ENCODE measurements around the gene PIAS2.
"Not testable (repeated sequence)": the region's sequence is repeated elsewhere in the genome, so short reads cannot be mapped to it uniquely, and the experiment has no call there.

PIAS2 gene

GRCh38 chr18:46917108-46917802 lies at the start of gene PIAS2, which contains the start of gene KATNAL2:
Gene PIAS2 (minus strand): TSS chr18:46917507. CDS start chr18:46917345, 162 bp downstream.
Gene KATNAL2 (plus strand): TSS chr18:46917602. CDS start chr18:46946873, 29,271 bp downstream.
- DNase-seq (ENCODE audit: low spot score): peak; percentile 56
- peaks cover 16% of the 10 kb centered on the region for H3K4me1 ChIP-seq (ENCODE audit: insufficient read depth, poor library complexity, severe bottlenecking)

GRCh38 chr18:46966266-46966665 lies 49.0 kb upstream of the PIAS2 start:
- H3K36me3 ChIP-seq (ENCODE audit: low read depth); H3K4me3 ChIP-seq (ENCODE audit: severe bottlenecking); DNase-seq (ENCODE audit: low spot score); ATAC-seq (ENCODE audit: low read depth); H3K4me1 ChIP-seq (ENCODE audit: insufficient read depth, poor library complexity, severe bottlenecking); H3K9me3 ChIP-seq (ENCODE audit: severe bottlenecking); H3K27me3 ChIP-seq (ENCODE audit: insufficient read depth, poor library complexity, severe bottlenecking); H3K27ac ChIP-seq (ENCODE audit: poor library complexity, severe bottlenecking): not testable (repeated sequence)

More at GRCh38 chr18:46917108-46917802, at the start of gene PIAS2, which contains the start of gene KATNAL2:
- no peak for TF ChIP-seq CTCF (IDR thresholded peaks at IDR 0.05; ENCODE audit: poor library complexity, severe bottlenecking)
- H3K27ac ChIP-seq (ENCODE audit: poor library complexity, severe bottlenecking): peak within 1 kb of the TSS; percentile 61
- peak within 1 kb of the TSS; percentile 82 for H3K4me3 ChIP-seq (ENCODE audit: severe bottlenecking)
- no peaks in the 10 kb centered on the region for H3K27me3 ChIP-seq (ENCODE audit: insufficient read depth, poor library complexity, severe bottlenecking)
- no peaks in the 10 kb centered on the region for H3K9me3 ChIP-seq (ENCODE audit: severe bottlenecking)
- 0 out of 2 replicates have a peak, but pooled peaks cover under 1% of the 10 kb centered on the region for H3K36me3 ChIP-seq (ENCODE audit: low read depth)
- peak; percentile 78 for ATAC-seq (ENCODE audit: low read depth)

- H3K9me3 ChIP-seq (ENCODE audit: severe bottlenecking); H3K4me1 ChIP-seq (ENCODE audit: insufficient read depth, poor library complexity, severe bottlenecking); H3K4me3 ChIP-seq (ENCODE audit: severe bottlenecking); H3K27ac ChIP-seq (ENCODE audit: poor library complexity, severe bottlenecking); H3K27me3 ChIP-seq (ENCODE audit: insufficient read depth, poor library complexity, severe bottlenecking); H3K36me3 ChIP-seq (ENCODE audit: low read depth); DNase-seq (ENCODE audit: low spot score): not testable (repeated sequence)
- peak; percentile 32; the same call in 2 of the 3 replicates for ATAC-seq (ENCODE audit: low read depth)
These were observed 47.4 kb upstream of the PIAS2 start for GRCh38 chr18:46964579-46965293.

GRCh38 chr18:46963656-46964578 lies 46.6 kb upstream of the PIAS2 start:
- H3K36me3 ChIP-seq (ENCODE audit: low read depth); H3K4me1 ChIP-seq (ENCODE audit: insufficient read depth, poor library complexity, severe bottlenecking); H3K27ac ChIP-seq (ENCODE audit: poor library complexity, severe bottlenecking); H3K4me3 ChIP-seq (ENCODE audit: severe bottlenecking); H3K27me3 ChIP-seq (ENCODE audit: insufficient read depth, poor library complexity, severe bottlenecking); H3K9me3 ChIP-seq (ENCODE audit: severe bottlenecking); DNase-seq (ENCODE audit: low spot score): not testable (repeated sequence)
- ATAC-seq (ENCODE audit: low read depth): peak; percentile 21; the same call in 1 of the 3 replicates

- Histone ChIP-seq H3K27ac (ENCODE audit: poor library complexity, severe bottlenecking) (no peak overlapping the region), H3K4me3 (ENCODE audit: severe bottlenecking) (no peak overlapping the region), H3K4me1 (ENCODE audit: insufficient read depth, poor library complexity, severe bottlenecking) (no peaks in the 10 kb centered on the region), H3K9me3 (ENCODE audit: severe bottlenecking) (no peaks in the 10 kb centered on the region), H3K27me3 (ENCODE audit: insufficient read depth, poor library complexity, severe bottlenecking) (no peaks in the 10 kb centered on the region), H3K36me3 (ENCODE audit: low read depth) (no peaks in the 10 kb centered on the region)
- DNase-seq (ENCODE audit: low spot score): no peak
- no peak for TF ChIP-seq CTCF (IDR thresholded peaks at IDR 0.05; ENCODE audit: poor library complexity, severe bottlenecking)
- no peak for ATAC-seq (ENCODE audit: low read depth)
These were observed 40.9 kb upstream of the PIAS2 start for GRCh38 chr18:46958209-46958608.

GRCh38 chr18:46953195-46953594 lies 35.9 kb upstream of the PIAS2 start:
- Histone ChIP-seq H3K27me3 (ENCODE audit: insufficient read depth, poor library complexity, severe bottlenecking) (no peaks in the 10 kb centered on the region), H3K36me3 (ENCODE audit: low read depth) (no peaks in the 10 kb centered on the region), H3K4me1 (ENCODE audit: insufficient read depth, poor library complexity, severe bottlenecking) (no peaks in the 10 kb centered on the region), H3K9me3 (ENCODE audit: severe bottlenecking) (no peaks in the 10 kb centered on the region), H3K4me3 (ENCODE audit: severe bottlenecking) (no peak overlapping the region), H3K27ac (ENCODE audit: poor library complexity, severe bottlenecking) (no peak overlapping the region)
- no peak for TF ChIP-seq CTCF (IDR thresholded peaks at IDR 0.05; ENCODE audit: poor library complexity, severe bottlenecking)
- DNase-seq (ENCODE audit: low spot score) (no peak), ATAC-seq (ENCODE audit: low read depth) (no peak)

All from RWPE2 (cell line).